ENCODE data around the gene LRBA.

The LRBA gene

DNA sequence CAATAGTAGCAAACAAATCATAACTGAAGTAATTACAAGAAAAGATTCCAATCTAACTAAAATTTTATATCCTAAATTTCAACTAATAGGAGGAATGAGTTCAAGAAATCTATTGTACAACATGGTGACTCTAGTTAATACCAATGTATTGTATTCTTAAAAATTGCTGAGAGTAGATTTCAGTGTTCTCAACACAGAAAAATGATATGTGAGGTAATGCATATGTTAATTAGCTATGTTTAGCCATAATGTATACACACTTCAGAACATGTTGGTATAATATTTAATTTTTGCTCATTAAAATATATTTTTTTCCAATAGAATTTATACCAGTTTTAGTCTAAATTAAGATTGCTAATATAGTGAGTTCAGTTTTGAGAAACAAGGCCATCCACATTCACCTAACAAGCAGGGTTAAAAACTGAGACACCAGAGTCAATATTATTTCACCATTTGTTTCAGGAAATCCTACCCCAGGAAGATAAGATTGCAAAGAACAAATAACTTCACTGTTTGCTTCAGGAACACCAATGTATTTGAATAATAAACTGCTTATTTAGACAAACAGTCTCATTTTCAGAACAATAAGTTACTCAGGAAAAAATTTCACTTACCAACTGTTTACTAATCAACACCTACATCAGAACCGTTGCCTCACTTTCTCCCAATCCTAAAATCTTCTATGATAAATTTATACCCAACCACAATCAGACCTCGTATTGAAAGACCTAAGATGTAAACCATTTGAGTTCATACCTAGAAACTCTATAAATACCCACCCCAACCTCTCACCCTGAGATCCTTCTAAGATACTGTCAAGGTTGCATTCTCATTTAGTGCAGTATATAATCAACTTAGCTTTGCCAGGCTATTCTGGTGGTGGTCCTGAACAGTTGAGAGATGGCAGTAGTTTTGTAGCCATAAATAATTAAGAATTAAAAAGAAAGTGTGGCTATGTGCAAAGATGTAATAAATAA, 300.3 kb downstream of the LRBA start:
- H3K36me3 ChIP-seq (ENCODE audit: control insufficient read depth in 2 of 2, insufficient read depth in 2 of 2, low read length in 2 of 2): no peaks in the 10 kb centered on the region
- no peaks in the 10 kb centered on the region for H3K27me3 ChIP-seq (ENCODE audit: control insufficient read depth in 1 of 2, insufficient read depth in 2 of 2, low read length in 2 of 2)
- no peak overlapping the region for H3K27ac ChIP-seq (ENCODE audit: low read length)
- no peak overlapping the region for H3K9ac ChIP-seq (ENCODE audit: low read length in 2 of 2)
- H3K4me3 ChIP-seq (ENCODE audit: low read length in 2 of 2): no peak overlapping the region
- H3K4me1 ChIP-seq (ENCODE audit: control insufficient read depth, insufficient read depth, low read length): no peaks in the 10 kb centered on the region
- no peaks in the 10 kb centered on the region for H3K9me3 ChIP-seq (ENCODE audit: control insufficient read depth in 2 of 2, low read length in 2 of 2)

DNA sequence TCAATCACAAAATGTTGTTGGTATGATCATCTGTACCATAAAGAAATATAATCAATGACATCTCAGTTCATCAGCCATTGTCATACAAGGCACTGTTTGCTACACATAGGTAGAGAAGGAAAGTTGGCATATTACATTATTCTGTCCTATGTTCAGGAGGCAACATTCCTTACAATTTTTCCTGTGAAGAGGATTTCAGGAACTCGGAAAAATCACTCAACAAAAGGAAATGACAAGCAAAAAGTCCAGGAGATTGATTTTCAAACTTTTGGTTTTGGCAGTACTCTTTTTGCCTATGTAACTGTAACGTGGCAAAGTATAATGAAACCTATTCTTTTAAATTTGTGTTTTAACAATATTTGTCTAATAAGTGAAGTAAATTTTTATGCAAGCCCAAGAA, 301.8 kb downstream of the LRBA start:
- H3K9ac ChIP-seq (ENCODE audit: low read length in 2 of 2): no peak overlapping the region
- H3K36me3 ChIP-seq (ENCODE audit: control insufficient read depth in 2 of 2, insufficient read depth in 2 of 2, low read length in 2 of 2): no peaks in the 10 kb centered on the region
- no peaks in the 10 kb centered on the region for H3K9me3 ChIP-seq (ENCODE audit: control insufficient read depth in 2 of 2, low read length in 2 of 2)
- no peaks in the 10 kb centered on the region for H3K4me1 ChIP-seq (ENCODE audit: control insufficient read depth, insufficient read depth, low read length)
- H3K27me3 ChIP-seq (ENCODE audit: control insufficient read depth in 1 of 2, insufficient read depth in 2 of 2, low read length in 2 of 2): no peaks in the 10 kb centered on the region
- no peak overlapping the region for H3K27ac ChIP-seq (ENCODE audit: low read length)
- no peak overlapping the region for H3K4me3 ChIP-seq (ENCODE audit: low read length in 2 of 2)

DNA sequence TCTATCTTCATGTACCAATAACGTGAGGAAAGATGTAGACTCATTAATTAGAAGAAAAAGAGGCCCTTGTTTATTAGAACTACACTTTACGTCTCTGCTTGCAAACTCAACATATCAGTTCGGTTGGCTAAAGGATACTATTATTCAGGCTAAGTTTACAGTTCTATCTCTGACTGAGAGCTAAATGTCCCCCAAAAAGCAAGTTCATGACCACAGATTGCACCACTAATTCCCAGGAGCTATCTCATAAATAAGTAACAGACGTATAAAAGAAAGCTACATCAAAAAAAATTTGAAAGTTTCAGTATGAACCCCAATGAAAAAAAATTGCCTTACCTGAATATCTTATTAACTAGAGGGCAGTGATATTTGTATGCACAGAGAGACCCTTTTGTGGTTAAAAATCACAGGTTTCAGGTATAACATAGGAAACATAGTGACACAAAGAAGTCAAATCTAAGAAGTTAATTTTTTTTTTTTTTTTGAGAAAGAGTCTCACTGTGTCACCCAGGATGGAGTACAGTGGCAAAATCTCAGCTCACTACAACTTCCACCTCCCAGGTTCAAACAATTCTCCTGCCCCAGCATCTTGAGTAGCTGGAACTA, 304.2 kb downstream of the LRBA start:
- no peak overlapping the region for H3K4me3 ChIP-seq (ENCODE audit: low read length in 2 of 2)
- no peaks in the 10 kb centered on the region for H3K27me3 ChIP-seq (ENCODE audit: control insufficient read depth in 1 of 2, insufficient read depth in 2 of 2, low read length in 2 of 2)
- no peaks in the 10 kb centered on the region for H3K9me3 ChIP-seq (ENCODE audit: control insufficient read depth in 2 of 2, low read length in 2 of 2)
- H3K9ac ChIP-seq (ENCODE audit: low read length in 2 of 2): no peak overlapping the region
- no peak overlapping the region for H3K27ac ChIP-seq (ENCODE audit: low read length)
- H3K36me3 ChIP-seq (ENCODE audit: control insufficient read depth in 2 of 2, insufficient read depth in 2 of 2, low read length in 2 of 2): no peaks in the 10 kb centered on the region
- no peaks in the 10 kb centered on the region for H3K4me1 ChIP-seq (ENCODE audit: control insufficient read depth, insufficient read depth, low read length)

DNA sequence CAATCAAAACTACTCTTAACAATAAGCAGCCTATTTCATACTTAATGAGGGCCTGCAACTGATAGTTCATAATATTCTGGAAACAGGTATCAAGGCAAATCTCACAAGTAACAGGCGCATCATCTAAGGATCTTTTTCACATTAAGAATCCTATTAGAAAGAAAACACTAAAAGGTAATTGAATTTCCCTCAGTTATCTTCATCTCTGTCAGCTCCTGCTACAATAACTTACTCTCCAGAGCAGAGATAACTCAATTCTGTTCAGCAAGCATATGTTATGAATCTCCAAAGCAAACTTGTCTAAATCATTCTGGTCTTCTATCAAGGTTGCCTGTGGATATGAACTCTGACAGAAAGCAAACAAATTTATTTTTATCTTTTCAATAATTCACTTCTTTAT, 307.1 kb downstream of the LRBA start:
- no peak overlapping the region for H3K9ac ChIP-seq (ENCODE audit: low read length in 2 of 2)
- no peaks in the 10 kb centered on the region for H3K36me3 ChIP-seq (ENCODE audit: control insufficient read depth in 2 of 2, insufficient read depth in 2 of 2, low read length in 2 of 2)
- no peaks in the 10 kb centered on the region for H3K4me1 ChIP-seq (ENCODE audit: control insufficient read depth, insufficient read depth, low read length)
- H3K27ac ChIP-seq (ENCODE audit: low read length): no peak overlapping the region
- no peaks in the 10 kb centered on the region for H3K9me3 ChIP-seq (ENCODE audit: control insufficient read depth in 2 of 2, low read length in 2 of 2)
- H3K4me3 ChIP-seq (ENCODE audit: low read length in 2 of 2): no peak overlapping the region
- H3K27me3 ChIP-seq (ENCODE audit: control insufficient read depth in 1 of 2, insufficient read depth in 2 of 2, low read length in 2 of 2): no peaks in the 10 kb centered on the region

DNA sequence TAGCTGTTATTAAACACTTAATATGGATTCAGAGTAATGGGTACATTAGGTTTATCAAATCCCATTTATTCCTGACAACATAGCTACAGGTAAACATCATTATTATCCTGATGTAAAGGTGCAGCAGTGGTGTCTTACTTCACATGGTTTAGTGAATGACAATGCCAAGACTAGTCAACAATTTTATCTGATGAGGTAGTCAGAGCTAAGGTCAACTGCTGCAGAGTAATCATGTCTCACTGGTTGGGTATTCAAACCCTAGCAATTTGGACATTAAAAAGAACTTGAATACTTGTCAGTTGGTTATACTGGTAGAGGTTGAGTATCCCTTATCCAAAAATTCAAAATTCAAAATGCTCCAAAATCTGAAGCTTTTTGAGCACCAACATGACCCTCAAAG, 315.5 kb downstream of the LRBA start:
- H3K9me3 ChIP-seq (ENCODE audit: control insufficient read depth in 2 of 2, low read length in 2 of 2): no peaks in the 10 kb centered on the region
- no peaks in the 10 kb centered on the region for H3K27me3 ChIP-seq (ENCODE audit: control insufficient read depth in 1 of 2, insufficient read depth in 2 of 2, low read length in 2 of 2)
- H3K9ac ChIP-seq (ENCODE audit: low read length in 2 of 2): no peak overlapping the region
- no peak overlapping the region for H3K4me3 ChIP-seq (ENCODE audit: low read length in 2 of 2)
- H3K27ac ChIP-seq (ENCODE audit: low read length): no peak overlapping the region
- H3K4me1 ChIP-seq (ENCODE audit: control insufficient read depth, insufficient read depth, low read length): no peaks in the 10 kb centered on the region
- H3K36me3 ChIP-seq (ENCODE audit: control insufficient read depth in 2 of 2, insufficient read depth in 2 of 2, low read length in 2 of 2): no peaks in the 10 kb centered on the region

DNA sequence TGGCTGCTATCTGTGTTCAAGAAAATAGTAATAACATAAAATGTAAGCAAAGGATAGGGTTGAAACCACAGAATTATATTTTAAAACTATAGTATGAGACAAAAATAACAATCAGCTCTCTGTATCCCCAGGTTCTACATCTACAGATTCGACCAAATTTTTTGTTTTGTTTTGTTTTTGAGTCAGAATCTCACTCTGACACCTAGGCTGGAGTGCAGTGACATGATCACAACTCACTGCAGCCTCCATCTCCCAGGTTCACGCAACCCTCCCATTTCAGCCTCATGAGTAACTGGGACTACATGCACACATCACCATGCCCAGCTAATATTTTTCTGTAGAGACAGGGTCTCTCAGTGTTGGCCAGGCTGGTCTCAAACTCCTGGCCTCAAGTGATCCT, 319.9 kb downstream of the LRBA start:
- Histone ChIP-seq H3K27ac (ENCODE audit: low read length) (no peak overlapping the region), H3K36me3 (ENCODE audit: control insufficient read depth in 2 of 2, insufficient read depth in 2 of 2, low read length in 2 of 2) (no peaks in the 10 kb centered on the region), H3K4me1 (ENCODE audit: control insufficient read depth, insufficient read depth, low read length) (no peaks in the 10 kb centered on the region), H3K4me3 (ENCODE audit: low read length in 2 of 2) (no peak overlapping the region), H3K9ac (ENCODE audit: low read length in 2 of 2) (no peak overlapping the region), H3K9me3 (ENCODE audit: control insufficient read depth in 2 of 2, low read length in 2 of 2) (no peaks in the 10 kb centered on the region), H3K27me3 (ENCODE audit: control insufficient read depth in 1 of 2, insufficient read depth in 2 of 2, low read length in 2 of 2) (no peaks in the 10 kb centered on the region)

DNA sequence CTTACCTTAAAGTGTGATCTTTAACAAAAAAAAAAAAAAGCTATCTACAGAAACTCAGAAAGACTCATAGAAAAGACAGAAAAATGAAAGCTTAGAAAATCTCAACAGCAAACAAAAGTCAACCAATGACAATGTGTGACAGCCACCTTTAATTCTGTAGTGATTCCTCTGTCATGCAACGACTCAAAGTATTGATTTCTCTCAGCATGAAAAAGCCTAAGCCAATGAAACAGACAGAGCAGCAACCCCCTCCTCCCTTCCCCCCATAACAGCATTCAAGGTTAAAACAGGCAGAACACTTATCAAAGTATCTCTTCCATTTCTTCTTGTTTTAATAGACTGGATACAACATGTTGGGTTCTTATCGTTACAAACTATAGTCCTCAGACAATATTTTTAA, 320.6 kb downstream of the LRBA start:
- no peaks in the 10 kb centered on the region for H3K9me3 ChIP-seq (ENCODE audit: control insufficient read depth in 2 of 2, low read length in 2 of 2)
- H3K9ac ChIP-seq (ENCODE audit: low read length in 2 of 2): no peak overlapping the region
- H3K4me1 ChIP-seq (ENCODE audit: control insufficient read depth, insufficient read depth, low read length): no peaks in the 10 kb centered on the region
- H3K36me3 ChIP-seq (ENCODE audit: control insufficient read depth in 2 of 2, insufficient read depth in 2 of 2, low read length in 2 of 2): no peaks in the 10 kb centered on the region
- no peaks in the 10 kb centered on the region for H3K27me3 ChIP-seq (ENCODE audit: control insufficient read depth in 1 of 2, insufficient read depth in 2 of 2, low read length in 2 of 2)
- no peak overlapping the region for H3K4me3 ChIP-seq (ENCODE audit: low read length in 2 of 2)
- no peak overlapping the region for H3K27ac ChIP-seq (ENCODE audit: low read length)

DNA sequence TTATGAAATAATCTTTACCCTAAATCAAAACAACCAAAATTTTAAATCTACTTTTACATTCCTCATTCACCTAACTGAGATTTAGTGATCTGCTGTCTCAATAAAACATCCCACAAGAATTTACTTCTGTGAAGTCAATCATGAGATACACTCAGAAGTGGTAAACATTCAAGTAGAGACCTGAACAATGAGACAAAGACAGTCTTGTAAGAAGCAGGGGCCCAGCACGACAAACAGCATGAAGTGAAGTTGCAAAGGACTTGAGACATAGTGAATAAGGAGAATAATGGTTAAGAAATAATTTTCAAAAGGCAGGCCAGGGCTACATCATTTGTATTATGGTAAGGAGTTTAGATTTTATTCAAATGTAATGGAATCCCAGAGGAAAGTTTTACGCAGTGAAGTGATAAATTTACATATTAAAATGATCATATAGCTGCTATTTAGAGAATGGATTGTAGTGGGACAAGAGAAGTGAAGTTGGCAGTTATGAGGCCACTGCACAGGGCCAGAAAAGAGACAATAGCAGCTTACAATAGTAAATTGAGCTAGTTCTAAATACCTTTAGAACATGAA, 331.2 kb downstream of the LRBA start:
- H3K9me3 ChIP-seq (ENCODE audit: control insufficient read depth in 2 of 2, low read length in 2 of 2): no peaks in the 10 kb centered on the region
- no peaks in the 10 kb centered on the region for H3K27me3 ChIP-seq (ENCODE audit: control insufficient read depth in 1 of 2, insufficient read depth in 2 of 2, low read length in 2 of 2)
- no peak overlapping the region for H3K4me3 ChIP-seq (ENCODE audit: low read length in 2 of 2)
- H3K4me1 ChIP-seq (ENCODE audit: control insufficient read depth, insufficient read depth, low read length): no peaks in the 10 kb centered on the region
- no peak overlapping the region for H3K9ac ChIP-seq (ENCODE audit: low read length in 2 of 2)
- H3K36me3 ChIP-seq (ENCODE audit: control insufficient read depth in 2 of 2, insufficient read depth in 2 of 2, low read length in 2 of 2): peaks cover 0 to 2% of the 10 kb centered on the region in 2 donors
- no peak overlapping the region for H3K27ac ChIP-seq (ENCODE audit: low read length)

DNA sequence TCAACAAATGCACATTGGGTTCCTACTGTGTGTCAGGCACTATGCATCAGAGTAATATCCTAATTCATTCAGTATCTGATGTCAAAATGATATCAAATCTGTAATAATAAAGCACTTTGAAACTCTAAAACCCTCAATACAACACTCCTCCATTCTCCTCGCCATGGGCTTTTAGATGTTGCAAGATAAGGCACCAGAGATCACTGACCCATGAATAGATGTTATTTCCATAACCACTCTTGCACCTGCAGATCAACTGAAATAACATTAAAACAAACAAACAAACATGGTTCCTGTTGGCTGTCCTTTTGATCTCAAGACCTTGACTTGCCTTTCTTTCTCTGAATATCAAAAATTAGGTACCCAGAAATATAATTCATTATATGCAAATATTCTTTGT, 333.0 kb downstream of the LRBA start:
- Histone ChIP-seq H3K9ac (ENCODE audit: low read length in 2 of 2) (no peak overlapping the region), H3K4me1 (ENCODE audit: control insufficient read depth, insufficient read depth, low read length) (no peaks in the 10 kb centered on the region), H3K27ac (ENCODE audit: low read length) (no peak overlapping the region), H3K9me3 (ENCODE audit: control insufficient read depth in 2 of 2, low read length in 2 of 2) (no peaks in the 10 kb centered on the region), H3K4me3 (ENCODE audit: low read length in 2 of 2) (no peak overlapping the region), H3K27me3 (ENCODE audit: control insufficient read depth in 1 of 2, insufficient read depth in 2 of 2, low read length in 2 of 2) (no peaks in the 10 kb centered on the region), H3K36me3 (ENCODE audit: control insufficient read depth in 2 of 2, insufficient read depth in 2 of 2, low read length in 2 of 2) (peaks cover 0 to 2% of the 10 kb centered on the region in 2 donors)

DNA sequence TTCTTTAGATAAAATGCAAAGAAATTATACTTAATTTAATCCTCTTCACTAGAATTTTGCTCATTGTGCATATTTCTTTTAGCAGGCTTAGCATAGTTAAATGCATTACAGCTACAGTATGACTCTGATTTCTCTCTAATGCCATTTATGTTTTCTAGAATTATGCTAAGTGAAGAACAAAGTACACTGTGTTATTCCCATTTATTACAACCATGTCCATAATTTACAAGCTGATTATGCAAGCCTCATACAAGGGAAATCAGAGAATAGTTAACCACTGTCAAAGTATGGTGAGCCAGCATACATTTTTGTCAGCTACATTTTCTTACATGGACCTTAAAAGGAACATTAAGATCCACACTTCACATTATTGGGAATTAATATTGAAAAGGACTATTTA, 334.0 kb downstream of the LRBA start:
- H3K9me3 ChIP-seq (ENCODE audit: control insufficient read depth in 2 of 2, low read length in 2 of 2): no peaks in the 10 kb centered on the region
- H3K9ac ChIP-seq (ENCODE audit: low read length in 2 of 2): no peak overlapping the region
- H3K27ac ChIP-seq (ENCODE audit: low read length): no peak overlapping the region
- no peak overlapping the region for H3K4me3 ChIP-seq (ENCODE audit: low read length in 2 of 2)
- H3K27me3 ChIP-seq (ENCODE audit: control insufficient read depth in 1 of 2, insufficient read depth in 2 of 2, low read length in 2 of 2): no peaks in the 10 kb centered on the region
- no peaks in the 10 kb centered on the region for H3K4me1 ChIP-seq (ENCODE audit: control insufficient read depth, insufficient read depth, low read length)
- H3K36me3 ChIP-seq (ENCODE audit: control insufficient read depth in 2 of 2, insufficient read depth in 2 of 2, low read length in 2 of 2): peaks cover 0 to 2% of the 10 kb centered on the region in 2 donors

DNA sequence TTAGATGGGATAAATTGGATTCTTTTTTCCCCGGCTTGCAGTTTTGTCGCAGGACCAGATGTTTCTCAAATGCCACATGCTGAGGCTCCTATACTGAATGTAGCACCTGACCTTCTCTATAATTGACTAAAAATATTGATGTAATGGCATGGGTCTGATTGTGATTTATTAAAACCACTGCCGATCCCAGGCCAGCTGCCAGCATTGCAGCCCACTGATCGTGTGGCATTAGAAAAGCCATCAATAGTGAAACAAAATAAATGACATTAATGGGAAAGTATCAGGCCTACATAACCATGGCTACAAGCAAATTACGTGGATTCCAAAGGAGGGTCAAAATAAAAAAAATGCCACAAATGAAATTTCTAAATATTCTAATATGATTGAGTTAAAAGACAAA, 334.4 kb downstream of the LRBA start:
- Histone ChIP-seq H3K4me1 (ENCODE audit: control insufficient read depth, insufficient read depth, low read length) (no peaks in the 10 kb centered on the region), H3K27me3 (ENCODE audit: control insufficient read depth in 1 of 2, insufficient read depth in 2 of 2, low read length in 2 of 2) (no peaks in the 10 kb centered on the region), H3K9me3 (ENCODE audit: control insufficient read depth in 2 of 2, low read length in 2 of 2) (no peaks in the 10 kb centered on the region), H3K4me3 (ENCODE audit: low read length in 2 of 2) (no peak overlapping the region), H3K9ac (ENCODE audit: low read length in 2 of 2) (no peak overlapping the region), H3K27ac (ENCODE audit: low read length) (no peak overlapping the region), H3K36me3 (ENCODE audit: control insufficient read depth in 2 of 2, insufficient read depth in 2 of 2, low read length in 2 of 2) (peaks cover 0 to 2% of the 10 kb centered on the region in 2 donors)

Measured in stomach smooth muscle (tissue), 2 donors.